ENCODE measurements around the gene KLHL2. TPM values are rescaled to one million over a fixed set of nuclear protein-coding genes. Genes with fewer than 3 reads are reported as not detected.
"Not testable (repeated sequence)": the region's sequence is repeated elsewhere in the genome, so short reads cannot be mapped to it uniquely, and the experiment has no call there.

Gene KLHL2
- total RNA-seq, 4 donors from 2014 or later = 18.0 to 26.7 (median 23.8) TPM

GRCh38 chr4:165208221-165208652 is 876 bp downstream of the KLHL2 start:
- no peak for DNase-seq (ENCODE audit: low spot score in 2 of 2)
- WGBS, 2 donors = 11 to 12% methylated on average over 13 of the region's 13 CpGs
- peak overlapping the region in 3 of 4 donors; percentile 70 to 92 (median 85) for H3K27ac ChIP-seq
- H3K4me1 ChIP-seq = peaks cover 0 to 25% (median 6%) of the 10 kb centered on the region in 4 donors
- peak overlapping the region; percentile 67 to 96 (median 79) for H3K4me3 ChIP-seq
- H3K9me3 ChIP-seq = no peaks in the 10 kb centered on the region
- TF ChIP-seq POLR2A (IDR thresholded peaks at IDR 0.05) (no peak), EP300 (IDR thresholded peaks at IDR 0.05) (no peak)
- no peaks in the 10 kb centered on the region for H3K36me3 ChIP-seq
- no peaks in the 10 kb centered on the region for H3K27me3 ChIP-seq

GRCh38 chr4:165208741-165209388 is 1.5 kb downstream of the KLHL2 start:
- H3K27ac ChIP-seq = peak overlapping the region in 1 of 4 donors; percentile 22
- whole genome bisulfite sequencing, 2 donors = 35 to 39% methylated on average over 10 of the region's 10 CpGs
- no peak for TF ChIP-seq CTCF (IDR thresholded peaks at IDR 0.05)
- TF ChIP-seq POLR2A (IDR thresholded peaks at IDR 0.05) = no peak
- TF ChIP-seq EP300 (IDR thresholded peaks at IDR 0.05) = no peak

GRCh38 chr4:165209796-165210195 is 2.4 kb downstream of the KLHL2 start:
- peaks cover 0 to 25% (median 10%) of the 10 kb centered on the region in 4 donors for H3K4me1 ChIP-seq
- H3K27ac ChIP-seq = no peak overlapping the region
- H3K36me3 ChIP-seq = no peaks in the 10 kb centered on the region
- WGBS, 2 donors = 89 to 91% methylated on average over 5 of the region's 5 CpGs
- H3K4me3 ChIP-seq = no peak overlapping the region
- H3K9me3 ChIP-seq = no peaks in the 10 kb centered on the region
- DNase-seq (ENCODE audit: low spot score in 2 of 2) = no peak
- H3K27me3 ChIP-seq = no peaks in the 10 kb centered on the region
- no peak for TF ChIP-seq POLR2A (IDR thresholded peaks at IDR 0.05)
- TF ChIP-seq EP300 (IDR thresholded peaks at IDR 0.05) = no peak
- TF ChIP-seq CTCF (IDR thresholded peaks at IDR 0.05) = no peak

More at GRCh38 chr4:165208741-165209388, 1.5 kb downstream of the KLHL2 start:
- DNase-seq (ENCODE audit: low spot score in 2 of 2) = no peak
- Histone ChIP-seq H3K4me3 (peak overlapping the region in 2 of 4 donors; percentile 67 to 96), H3K4me1 (peaks cover 0 to 25% (median 6%) of the 10 kb centered on the region in 4 donors), H3K9me3 (no peaks in the 10 kb centered on the region), H3K27me3 (no peaks in the 10 kb centered on the region), H3K36me3 (no peaks in the 10 kb centered on the region)

GRCh38 chr4:165210566-165210965 is 3.2 kb downstream of the KLHL2 start:
- no peak overlapping the region for H3K4me3 ChIP-seq
- no peak for DNase-seq (ENCODE audit: low spot score in 2 of 2)
- H3K27me3 ChIP-seq = no peaks in the 10 kb centered on the region
- no peaks in the 10 kb centered on the region for H3K9me3 ChIP-seq
- no peak overlapping the region for H3K27ac ChIP-seq
- WGBS, 2 donors = 85 to 86% methylated on average over 1 of the region's 1 CpG
- TF ChIP-seq CTCF (IDR thresholded peaks at IDR 0.05) = no peak
- TF ChIP-seq POLR2A (IDR thresholded peaks at IDR 0.05) = no peak
- no peak for TF ChIP-seq EP300 (IDR thresholded peaks at IDR 0.05)
- H3K4me1 ChIP-seq = peaks cover 0 to 28% (median 10%) of the 10 kb centered on the region in 4 donors
- no peaks in the 10 kb centered on the region for H3K36me3 ChIP-seq

- H3K27me3 ChIP-seq; H3K4me3 ChIP-seq; DNase-seq (ENCODE audit: low spot score in 2 of 2); H3K36me3 ChIP-seq; H3K27ac ChIP-seq; H3K9me3 ChIP-seq: not testable (repeated sequence)
- H3K4me1 ChIP-seq = peaks cover 0 to 24% (median 8%) of the 10 kb centered on the region in 4 donors
- 77 to 92% methylated on average over 2 of the region's 2 CpGs for WGBS, 2 donors
Observed at GRCh38 chr4:165212647-165213046, 5.3 kb downstream of the KLHL2 start.

GRCh38 chr4:165213404-165213803 is 6.0 kb downstream of the KLHL2 start:
- WGBS, 2 donors = 91 to 97% methylated on average over 1 of the region's 1 CpG
- H3K4me1 ChIP-seq = peaks cover 0 to 24% (median 8%) of the 10 kb centered on the region in 4 donors

More at GRCh38 chr4:165213404-165213803, 6.0 kb downstream of the KLHL2 start:
- not testable (repeated sequence) for H3K27me3 ChIP-seq; H3K36me3 ChIP-seq; H3K9me3 ChIP-seq; H3K27ac ChIP-seq; H3K4me3 ChIP-seq; DNase-seq (ENCODE audit: low spot score in 2 of 2)

Data from tibial nerve (tissue), 4 donors.